Neural progenitor cell (in vitro differentiated cells): Measurements from ENCODE around the gene RER1. TPM values are rescaled to one million over a fixed set of nuclear protein-coding genes. Genes with fewer than 3 reads are reported as not detected.

Source experiments
- DNase-seq: peaks from one replicate; pipeline ENCODE4 v3.0.0-alpha.2; 2016; ENCODE audit warnings: low spot score
- H2AFZ ChIP-seq: fragments of 200-600 bp; sonication (generic); replicated peaks from 2 replicates; pipeline ENCODE4 v1.6.1; 2016; ENCODE audit warnings: antibody characterized with exemption
- H3F3A ChIP-seq: fragments of 200-600 bp; sonication (generic); 2 replicates; pipeline ENCODE4 v1.6.1; 2016; ENCODE audit warnings: antibody characterized with exemption, low read depth
- H3K27ac ChIP-seq: fragments of 200-600 bp; sonication (generic); 2 replicates; pipeline ENCODE4 v1.5.1; 2016; ENCODE audit warnings: mild to moderate bottlenecking
- H3K27me3 ChIP-seq: fragments of 200-600 bp; sonication (generic); 2 replicates; pipeline ENCODE4 v1.6.1; 2016; ENCODE audit warnings: mild to moderate bottlenecking, moderate library complexity
- H3K36me3 ChIP-seq: fragments of 200-600 bp; sonication (generic); 2 replicates; pipeline ENCODE4 v1.5.1; 2016
- H3K4me1 ChIP-seq: fragments of 200-600 bp; sonication (generic); 2 replicates; pipeline ENCODE4 v1.6.1; 2016; ENCODE audit warnings: mixed run types
- H3K4me2 ChIP-seq: fragments of 200-600 bp; sonication (generic); 2 replicates; pipeline ENCODE4 v1.6.1; 2016
- H3K4me3 ChIP-seq: fragments of 200-600 bp; sonication (generic); 2 replicates; pipeline ENCODE4 v1.5.1; 2016
- H3K79me2 ChIP-seq: fragments of 200-600 bp; sonication (generic); 2 replicates; pipeline ENCODE4 v1.6.1; 2016; ENCODE audit warnings: low read depth
- H3K9ac ChIP-seq: fragments of 200-600 bp; sonication (generic); 2 replicates; pipeline ENCODE4 v1.6.1; 2016
- H3K9me3 ChIP-seq: fragments of 200-600 bp; sonication (generic); 2 replicates; pipeline ENCODE4 v1.5.1; 2016; ENCODE audit warnings: low read depth
- H4K20me1 ChIP-seq: fragments of 200-600 bp; sonication (generic); 2 replicates; pipeline ENCODE4 v1.6.1; 2016; ENCODE audit warnings: low read depth
- H3K27ac Mint-ChIP-seq: 3 replicates; pipeline ENCODE4 v1.8.0; 2021; ENCODE audit warnings: mixed read lengths
- H3K27me3 Mint-ChIP-seq: 2 replicates; pipeline ENCODE4 v1.8.0; 2022; ENCODE audit warnings: low read depth, mild to moderate bottlenecking, inconsistent platforms, moderate library complexity, mixed read lengths; ENCODE audit not compliant: insufficient read depth
- H3K36me3 Mint-ChIP-seq: 3 replicates; pipeline ENCODE4 v1.8.0; 2021; ENCODE audit warnings: mixed read lengths
- H3K4me1 Mint-ChIP-seq: 3 replicates; pipeline ENCODE4 v1.8.0; 2021; ENCODE audit warnings: mixed read lengths
- H3K4me3 Mint-ChIP-seq: 3 replicates; pipeline ENCODE4 v1.8.0; 2021; ENCODE audit warnings: mild to moderate bottlenecking, moderate library complexity, mixed read lengths
- H3K9me3 Mint-ChIP-seq: 3 replicates; pipeline ENCODE4 v1.8.0; 2020; ENCODE audit warnings: mixed read lengths
- EZH2 ChIP-seq: fragments of 200-600 bp; sonication (generic); IDR thresholded peaks from 2 replicates; pipeline ENCODE4 v1.6.1; 2017; ENCODE audit warnings: antibody characterized with exemption, mild to moderate bottlenecking, moderate library complexity
- EZH2phosphoT487 ChIP-seq: fragments of 200-600 bp; sonication (generic); IDR thresholded peaks from 2 replicates; pipeline ENCODE4 v1.6.1; 2017; ENCODE audit warnings: antibody characterized with exemption
- total RNA-seq: library from RNA; depleted of rRNA; stranded (reverse); fragments of >200 nt; gene quantifications from 2 replicates; pipeline ENCODE4 v1.2.3, GENCODE V29; 2015; ENCODE audit warnings: low replicate concordance
- TF ChIP-seq, protein P1 (sequence below): fragments of 200-600 bp; sonication (generic); IDR thresholded peaks from 2 replicates; pipeline ENCODE4 v1.5.1; 2017; ENCODE audit warnings: antibody characterized with exemption, mild to moderate bottlenecking

RER1 gene
- total RNA-seq, 1 donor from 2014 or later: 39.1 TPM

- Histone ChIP-seq H3K9me3 (no peaks in the 10 kb centered on the region), H3K27me3 (peaks cover 3% of the 10 kb centered on the region), H3K9ac (no peak overlapping the region), H3K79me2 (no peaks in the 10 kb centered on the region), H4K20me1 (no peaks in the 10 kb centered on the region), H3K4me1 (peaks cover 58% of the 10 kb centered on the region), H3K27ac (no peak overlapping the region), H2AFZ (no peak overlapping the region), H3K36me3 (no peaks in the 10 kb centered on the region), H3F3A (peaks cover 22% of the 10 kb centered on the region), H3K4me3 (no peak overlapping the region), H3K4me2 (no peak overlapping the region)
- no peaks in the 10 kb centered on the region for H3K9me3 Mint-ChIP-seq
- H3K4me1 Mint-ChIP-seq: peaks cover 31% of the 10 kb centered on the region
- DNase-seq: no peak
- H3K27ac Mint-ChIP-seq: no peak overlapping the region
- no peaks in the 10 kb centered on the region for H3K36me3 Mint-ChIP-seq
- H3K4me3 Mint-ChIP-seq: no peak overlapping the region
- TF ChIP-seq, protein P1, sequence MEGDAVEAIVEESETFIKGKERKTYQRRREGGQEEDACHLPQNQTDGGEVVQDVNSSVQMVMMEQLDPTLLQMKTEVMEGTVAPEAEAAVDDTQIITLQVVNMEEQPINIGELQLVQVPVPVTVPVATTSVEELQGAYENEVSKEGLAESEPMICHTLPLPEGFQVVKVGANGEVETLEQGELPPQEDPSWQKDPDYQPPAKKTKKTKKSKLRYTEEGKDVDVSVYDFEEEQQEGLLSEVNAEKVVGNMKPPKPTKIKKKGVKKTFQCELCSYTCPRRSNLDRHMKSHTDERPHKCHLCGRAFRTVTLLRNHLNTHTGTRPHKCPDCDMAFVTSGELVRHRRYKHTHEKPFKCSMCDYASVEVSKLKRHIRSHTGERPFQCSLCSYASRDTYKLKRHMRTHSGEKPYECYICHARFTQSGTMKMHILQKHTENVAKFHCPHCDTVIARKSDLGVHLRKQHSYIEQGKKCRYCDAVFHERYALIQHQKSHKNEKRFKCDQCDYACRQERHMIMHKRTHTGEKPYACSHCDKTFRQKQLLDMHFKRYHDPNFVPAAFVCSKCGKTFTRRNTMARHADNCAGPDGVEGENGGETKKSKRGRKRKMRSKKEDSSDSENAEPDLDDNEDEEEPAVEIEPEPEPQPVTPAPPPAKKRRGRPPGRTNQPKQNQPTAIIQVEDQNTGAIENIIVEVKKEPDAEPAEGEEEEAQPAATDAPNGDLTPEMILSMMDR: no peak
- TF ChIP-seq EZH2: no peak
- no peak for TF ChIP-seq EZH2phosphoT487
- H3K27me3 Mint-ChIP-seq: peaks cover 11% of the 10 kb centered on the region
These were observed 58.2 kb downstream of the RER1 start for GRCh38 chr1:2449636-2450454.

DNA sequence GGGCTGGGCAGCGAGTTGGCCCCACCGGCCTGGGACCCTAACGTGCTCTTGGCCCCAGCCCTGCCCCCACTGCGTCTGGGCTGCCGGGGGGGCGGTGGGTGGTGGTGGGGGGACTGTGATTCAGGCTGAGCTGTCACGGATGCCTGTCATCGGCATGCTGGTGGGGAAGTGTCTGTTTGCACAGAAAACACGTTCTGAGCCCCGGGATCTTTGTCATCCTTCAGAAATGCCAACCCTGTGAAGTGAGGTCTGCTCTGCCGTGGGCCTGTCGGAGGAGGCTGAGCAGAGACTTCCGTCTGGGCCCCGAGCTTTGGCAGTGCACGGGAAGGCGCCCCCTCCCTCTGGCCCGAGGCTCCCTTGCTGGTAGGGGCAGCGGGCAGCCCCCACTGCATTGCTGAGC lies 60.1 kb downstream of the RER1 start:
- H3K4me1 Mint-ChIP-seq: peaks cover 24% of the 10 kb centered on the region
- Histone ChIP-seq H4K20me1 (no peaks in the 10 kb centered on the region), H3K27ac (no peak overlapping the region), H3K36me3 (no peaks in the 10 kb centered on the region), H3K9ac (no peak overlapping the region), H3K4me1 (peaks cover 40% of the 10 kb centered on the region), H3F3A (peaks cover 7% of the 10 kb centered on the region), H3K79me2 (no peaks in the 10 kb centered on the region), H2AFZ (no peak overlapping the region), H3K4me2 (no peak overlapping the region), H3K9me3 (no peaks in the 10 kb centered on the region), H3K4me3 (no peak overlapping the region), H3K27me3 (no peaks in the 10 kb centered on the region)
- no peak for DNase-seq
- no peak for TF ChIP-seq EZH2phosphoT487
- no peak for TF ChIP-seq EZH2
- TF ChIP-seq, protein P1: no peak
- H3K36me3 Mint-ChIP-seq: no peaks in the 10 kb centered on the region
- H3K4me3 Mint-ChIP-seq: no peak overlapping the region
- peaks cover 7% of the 10 kb centered on the region for H3K27me3 Mint-ChIP-seq
- no peak overlapping the region for H3K27ac Mint-ChIP-seq
- H3K9me3 Mint-ChIP-seq: no peaks in the 10 kb centered on the region

- Mint-ChIP-seq H3K36me3 (no peaks in the 10 kb centered on the region), H3K27me3 (peaks cover 7% of the 10 kb centered on the region), H3K4me1 (peaks cover 17% of the 10 kb centered on the region), H3K9me3 (no peaks in the 10 kb centered on the region), H3K27ac (no peak overlapping the region), H3K4me3 (no peak overlapping the region)
- H2AFZ ChIP-seq: no peak overlapping the region
- H3K4me3 ChIP-seq: no peak overlapping the region
- peaks cover under 1% of the 10 kb centered on the region for H3F3A ChIP-seq
- no peaks in the 10 kb centered on the region for H3K9me3 ChIP-seq
- no peaks in the 10 kb centered on the region for H3K27me3 ChIP-seq
- no peaks in the 10 kb centered on the region for H3K79me2 ChIP-seq
- no peak overlapping the region for H3K9ac ChIP-seq
- H3K4me1 ChIP-seq: peaks cover 34% of the 10 kb centered on the region
- H3K4me2 ChIP-seq: no peak overlapping the region
- H3K36me3 ChIP-seq: no peaks in the 10 kb centered on the region
- TF ChIP-seq, protein P1: no peak
- TF ChIP-seq EZH2phosphoT487: no peak
- TF ChIP-seq EZH2: no peak
- H3K27ac ChIP-seq: no peak overlapping the region
- H4K20me1 ChIP-seq: no peaks in the 10 kb centered on the region
- no peak for DNase-seq
These were observed 60.7 kb downstream of the RER1 start for GRCh38 chr1:2452201-2452931.
